Measurements from ENCODE around the gene GSTO1.

GSTO1 gene

DNA sequence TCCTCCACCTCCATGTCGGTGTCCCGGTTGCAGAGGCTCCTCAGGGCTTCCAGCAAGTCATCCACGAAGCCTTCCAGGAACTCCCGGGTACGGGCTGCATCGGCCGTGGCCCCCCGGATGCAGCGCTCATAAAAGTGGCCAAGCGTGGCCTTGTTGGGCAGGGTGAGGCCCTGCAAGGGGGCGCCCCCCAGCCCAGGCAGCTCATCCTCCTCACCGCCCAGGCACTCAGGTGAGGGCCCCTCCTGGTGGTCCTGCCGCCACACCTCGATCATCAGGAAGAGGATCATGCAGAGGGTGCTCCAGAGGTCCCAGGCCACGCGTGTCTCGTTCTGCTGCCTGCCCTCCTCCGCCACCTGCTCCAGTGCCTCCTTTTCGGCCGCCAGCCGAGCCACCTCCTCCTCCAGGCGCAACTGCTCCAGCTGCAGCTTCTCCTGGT lies 60.8 kb downstream of the GSTO1 start:
- H3K4me3 ChIP-seq (ENCODE audit: low read length): no peak overlapping the region
- TF ChIP-seq CTCF (conservative IDR thresholded peaks at IDR 0.05; ENCODE audit: low read length): no peak
- no peak for DNase-seq (ENCODE audit: low read depth)

- no peak overlapping the region for H3K4me3 ChIP-seq (ENCODE audit: low read length)
- TF ChIP-seq CTCF (conservative IDR thresholded peaks at IDR 0.05; ENCODE audit: low read length): no peak
- no peak for DNase-seq (ENCODE audit: low read depth)
These were observed 61.8 kb downstream of the GSTO1 start for GRCh38 chr10:104316321-104317099.
